HG03558 (cell line): Measurements from ENCODE around the gene RP2.

Experiments
- ATAC-seq: cut with Tn5 transposase; IDR thresholded peaks from one replicate; pipeline ENCODE4 v1.9.1; 2021; ENCODE audit warnings: moderate number of reproducible peaks; ENCODE audit not compliant: unreplicated experiment; ENCODE audit errors: extremely low read depth

RP2 gene

DNA sequence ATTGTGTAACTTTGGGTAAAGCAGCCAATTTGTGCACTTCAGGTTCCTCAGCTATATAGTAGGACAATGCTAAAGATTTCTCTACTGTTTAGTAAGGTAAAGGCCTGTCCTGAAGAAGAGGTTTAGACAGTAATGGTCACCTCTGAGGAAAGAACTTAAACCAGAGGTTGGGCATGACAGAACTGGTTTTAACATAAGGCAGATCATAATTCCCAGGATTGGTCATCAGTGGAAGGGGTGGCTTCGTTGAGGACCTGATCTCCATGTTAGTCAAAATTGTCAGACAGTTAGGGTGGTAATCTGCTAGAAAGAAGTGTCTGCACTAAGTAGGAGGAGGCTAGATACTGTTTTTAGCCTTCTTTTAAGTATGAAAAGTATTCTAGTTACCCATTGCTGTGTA lies 4.1 kb downstream of the RP2 start:
- ATAC-seq: no peak

DNA sequence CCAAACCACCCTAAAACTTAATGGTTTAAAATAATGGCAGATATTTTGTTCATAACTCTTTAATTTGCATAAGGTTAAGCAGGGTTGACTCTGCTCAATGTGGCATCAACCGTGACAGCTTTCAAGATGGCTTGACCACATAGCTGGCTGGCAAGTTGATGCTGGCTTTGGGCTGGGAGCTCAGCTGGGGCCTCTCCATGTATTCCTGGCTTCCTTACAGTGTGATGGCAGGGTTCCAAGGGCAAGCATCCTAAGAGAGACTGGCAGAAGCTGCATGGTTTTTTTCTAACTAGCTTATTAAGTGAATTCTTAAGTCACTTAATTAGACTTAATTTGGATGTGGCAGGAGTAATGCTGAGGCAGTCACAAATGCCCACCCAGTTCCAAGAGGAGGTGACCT lies 4.5 kb downstream of the RP2 start:
- no peak for ATAC-seq

- no peak for ATAC-seq
Measured at GRCh38 chrX:46844913-46845312, 8.1 kb downstream of the RP2 start.

DNA sequence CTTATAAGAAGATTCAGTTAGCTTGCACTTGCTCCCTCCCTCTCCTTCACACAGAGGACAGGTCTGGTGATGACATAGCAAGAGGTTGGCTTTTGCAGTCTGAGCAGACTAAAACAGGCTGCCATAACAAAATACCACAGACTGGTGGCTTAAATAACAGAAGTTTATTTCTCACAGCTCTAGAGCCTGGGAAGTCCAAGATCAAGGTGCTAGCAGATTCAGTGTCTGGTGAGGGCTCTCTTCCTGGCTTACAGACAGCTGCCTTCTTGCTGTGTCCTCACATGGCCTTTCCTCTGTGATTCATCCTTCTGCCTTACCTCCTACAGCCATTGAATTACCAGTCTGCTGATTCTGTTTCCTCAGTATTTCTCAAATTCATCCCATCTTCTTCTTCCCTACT lies 13.1 kb downstream of the RP2 start:
- ATAC-seq: no peak

DNA sequence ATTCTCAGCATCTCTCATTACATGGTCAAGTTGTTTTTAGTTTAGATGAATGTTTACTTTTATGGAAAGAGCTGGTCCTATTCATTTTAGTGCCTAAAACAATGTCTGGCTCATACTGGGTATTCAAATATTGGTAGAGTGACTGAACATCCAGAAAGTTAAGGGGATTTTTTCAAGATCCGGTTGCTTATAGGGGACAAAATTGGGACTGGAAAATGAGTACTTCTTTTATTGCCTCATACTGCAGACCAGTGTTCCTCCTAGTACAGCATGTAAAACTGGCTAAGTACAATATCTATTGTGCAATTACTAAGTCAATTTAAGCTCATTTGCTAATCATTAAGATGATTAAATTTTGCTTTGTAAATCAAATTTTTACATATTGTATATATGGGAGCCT lies 13.9 kb downstream of the RP2 start:
- no peak for ATAC-seq

- no peak for ATAC-seq
Measured at GRCh38 chrX:46856483-46856882, 19.6 kb downstream of the RP2 start.

- ATAC-seq: no peak
Measured at GRCh38 chrX:46860557-46860956, 23.7 kb downstream of the RP2 start.

- ATAC-seq: no peak
Measured at GRCh38 chrX:46863072-46863471, 26.2 kb downstream of the RP2 start.

DNA sequence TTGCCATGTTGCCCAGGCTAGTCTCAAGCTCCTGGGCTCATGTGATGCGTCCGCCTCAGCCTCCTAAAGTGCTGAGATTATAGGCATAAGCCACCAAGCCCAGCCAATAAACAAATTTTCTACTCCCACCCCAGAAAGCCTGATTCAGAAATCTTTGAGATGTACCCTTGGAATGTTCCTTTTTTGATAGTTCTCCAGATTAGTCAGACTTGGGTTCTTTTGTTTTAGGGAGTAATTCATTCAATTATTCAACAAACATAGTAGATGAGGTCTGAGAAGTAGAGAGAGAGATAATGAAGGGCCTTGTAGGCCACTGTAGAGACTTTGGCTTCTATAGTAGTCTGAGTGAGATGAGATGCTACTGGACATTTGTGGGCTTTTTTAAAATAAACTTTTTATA lies 27.8 kb downstream of the RP2 start:
- no peak for ATAC-seq

DNA sequence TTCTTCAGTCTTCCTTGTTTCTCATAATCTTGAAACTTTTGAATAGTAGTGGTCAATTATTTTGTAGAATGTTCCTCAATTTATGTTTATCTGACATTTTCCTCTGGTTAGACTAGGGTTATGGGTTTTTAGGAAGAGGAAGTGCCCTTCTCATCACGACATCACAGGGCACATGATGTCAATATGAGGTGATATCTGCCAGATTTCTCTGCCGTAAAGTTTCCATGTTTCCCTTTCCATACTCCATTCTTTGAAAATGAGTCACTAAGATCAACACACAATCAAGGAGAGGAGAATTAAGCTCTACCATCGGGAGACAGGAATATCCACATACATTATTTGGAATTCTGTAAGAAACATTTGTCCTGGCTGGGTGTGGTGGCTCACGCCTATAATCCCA lies 28.4 kb downstream of the RP2 start:
- no peak for ATAC-seq

DNA sequence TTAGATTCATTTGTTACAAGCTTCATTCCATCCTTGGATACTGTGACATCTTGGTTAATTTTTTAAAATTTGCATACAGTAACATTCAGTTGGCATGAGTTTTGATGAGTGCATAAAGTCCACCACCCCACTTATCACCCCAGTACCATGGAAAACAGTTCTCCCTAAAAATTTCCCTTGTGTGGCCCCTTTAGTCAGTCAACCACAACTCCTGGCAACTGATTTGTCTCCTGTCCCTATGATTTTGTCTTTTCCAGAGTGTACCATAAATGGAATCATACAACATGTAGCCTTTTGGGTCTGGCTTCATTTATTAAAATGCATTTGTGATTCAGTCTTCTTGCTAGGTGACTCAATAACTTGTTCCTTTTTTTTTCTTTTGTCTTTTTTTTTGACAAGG lies 29.9 kb downstream of the RP2 start:
- no peak for ATAC-seq

DNA sequence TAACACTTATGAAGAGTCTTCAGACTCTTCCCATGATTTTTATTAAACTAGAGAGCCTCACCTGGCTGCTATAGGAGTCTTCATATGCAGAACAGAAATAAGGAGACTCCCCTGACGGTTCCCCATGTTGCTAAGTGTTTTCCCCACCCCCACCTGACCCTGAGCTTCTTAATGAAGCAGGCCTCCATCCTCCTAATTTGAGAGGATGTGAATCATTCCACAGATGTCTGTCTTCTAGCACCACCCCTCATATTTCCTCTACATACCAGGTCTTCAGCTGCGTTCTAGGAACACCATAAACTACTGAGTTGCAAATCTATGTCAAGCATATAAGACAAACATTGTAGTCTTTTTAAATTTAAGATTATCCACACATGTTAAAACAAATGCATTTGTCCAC lies 36.9 kb downstream of the RP2 start:
- ATAC-seq: no peak

DNA sequence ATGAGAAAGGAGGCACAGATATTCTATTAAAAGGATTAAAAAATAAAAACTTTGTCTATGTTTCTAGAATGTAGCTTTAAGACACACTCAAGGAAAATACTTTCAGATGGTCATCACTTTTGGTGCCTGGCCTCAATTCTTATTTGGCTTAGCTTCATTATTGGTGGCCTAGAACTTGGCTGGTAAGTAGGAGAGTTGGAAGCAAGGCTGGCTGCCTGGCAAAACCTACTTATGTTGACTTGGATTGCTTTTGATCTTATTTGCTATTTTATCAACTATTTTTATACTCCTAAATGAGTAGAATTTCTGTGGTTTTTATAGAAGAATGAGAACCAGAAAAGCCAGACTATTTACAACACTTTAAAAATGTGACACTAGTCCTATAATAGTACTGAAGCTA lies 40.1 kb downstream of the RP2 start:
- no peak for ATAC-seq

DNA sequence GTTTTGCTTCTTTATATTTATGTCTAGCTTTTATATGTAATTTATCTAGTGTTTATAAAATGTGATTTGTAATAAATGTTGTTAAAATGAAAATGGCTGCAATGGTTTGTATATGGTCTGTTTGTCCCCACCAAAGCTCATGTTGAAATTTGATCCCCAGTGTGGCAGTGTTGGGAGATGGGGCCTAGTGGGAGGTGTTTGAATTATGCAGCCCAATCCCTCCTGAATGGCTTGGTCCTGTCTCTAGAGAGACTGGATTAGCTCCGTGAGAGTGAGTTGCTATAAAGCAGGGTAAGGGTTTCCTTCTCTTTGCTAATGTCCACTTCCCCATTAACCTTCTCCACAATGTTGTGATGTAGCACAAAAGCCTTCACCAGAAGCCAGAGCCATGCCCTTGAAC lies 45.4 kb downstream of the RP2 start:
- no peak for ATAC-seq

- no peak for ATAC-seq
Measured at GRCh38 chrX:46884799-46885198, 48.0 kb downstream of the RP2 start.

DNA sequence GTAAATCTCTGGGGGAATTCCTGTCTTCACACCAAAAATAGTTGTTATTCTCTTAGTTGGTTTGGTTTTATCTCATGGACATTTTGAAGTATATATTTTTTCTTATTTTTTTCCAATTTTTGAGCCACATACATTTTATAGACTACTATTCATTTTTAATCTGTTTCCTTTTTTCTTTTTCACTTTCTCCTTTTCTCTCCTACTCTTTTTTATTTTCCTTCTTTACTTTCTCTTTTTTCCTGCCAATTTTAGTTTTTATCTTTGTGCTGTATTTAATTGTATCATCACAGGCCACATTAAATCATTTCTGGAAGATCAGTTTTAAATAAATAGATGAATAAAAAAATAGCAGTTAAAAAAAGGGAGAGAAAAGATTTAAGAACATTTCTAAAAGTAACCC lies 61.4 kb downstream of the RP2 start:
- ATAC-seq: no peak

GRCh38 chrX:46903458-46904242 lies 66.8 kb downstream of the RP2 start:
- ATAC-seq: peak; percentile 70

DNA sequence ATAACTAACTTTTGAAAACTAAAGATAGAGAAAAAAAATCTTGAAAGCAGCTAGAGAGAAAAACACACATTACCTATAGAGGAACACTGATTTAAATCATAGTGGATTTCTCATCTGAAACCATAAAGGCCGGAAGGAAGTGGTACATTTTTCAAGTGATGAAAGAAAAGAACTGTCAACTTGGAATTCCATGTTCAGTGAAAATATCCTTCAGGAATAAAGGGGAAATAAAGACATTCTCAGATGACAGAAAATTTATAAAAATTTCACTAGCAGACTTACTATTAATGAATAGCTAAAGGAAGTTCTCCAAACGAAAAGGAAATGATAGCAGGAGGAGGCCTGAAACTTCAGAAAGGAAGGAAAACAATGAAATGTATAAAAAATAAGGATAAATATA lies 67.8 kb downstream of the RP2 start:
- no peak for ATAC-seq

GRCh38 chrX:46910415-46910814 lies 73.6 kb downstream of the RP2 start:
- no peak for ATAC-seq

DNA sequence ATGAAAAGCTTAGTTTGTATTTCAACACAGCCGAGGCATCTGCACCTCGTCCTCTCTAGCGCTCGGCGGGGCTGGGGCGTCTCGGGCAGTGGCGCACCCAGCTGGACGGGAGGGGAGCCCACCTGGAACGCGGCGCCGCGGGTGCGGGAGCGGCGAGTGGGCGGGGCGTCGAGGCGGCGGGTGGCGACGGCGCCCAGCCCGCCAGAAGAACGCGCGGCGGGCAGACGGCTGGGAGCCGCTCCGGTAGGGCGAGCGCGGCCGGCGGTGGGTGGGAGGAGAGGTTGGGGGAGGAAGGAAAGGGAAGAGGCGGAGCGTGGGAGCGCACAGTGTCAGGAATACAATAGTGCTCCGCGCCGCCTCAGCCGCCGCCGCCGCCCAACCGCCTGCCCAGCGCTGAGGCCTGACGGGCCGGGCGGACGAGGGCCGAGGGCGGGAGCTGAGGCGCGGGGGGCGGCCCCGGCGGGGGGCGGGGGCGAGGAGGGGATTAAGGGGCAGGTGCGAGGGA lies 75.3 kb downstream of the RP2 start, which contains the start of gene JADE3:
JADE3 (plus strand) TSS at position 324 of the 505 bp plus-strand sequence. CDS start 72,474 bp downstream, outside the sequence.
- ATAC-seq: no peak

DNA sequence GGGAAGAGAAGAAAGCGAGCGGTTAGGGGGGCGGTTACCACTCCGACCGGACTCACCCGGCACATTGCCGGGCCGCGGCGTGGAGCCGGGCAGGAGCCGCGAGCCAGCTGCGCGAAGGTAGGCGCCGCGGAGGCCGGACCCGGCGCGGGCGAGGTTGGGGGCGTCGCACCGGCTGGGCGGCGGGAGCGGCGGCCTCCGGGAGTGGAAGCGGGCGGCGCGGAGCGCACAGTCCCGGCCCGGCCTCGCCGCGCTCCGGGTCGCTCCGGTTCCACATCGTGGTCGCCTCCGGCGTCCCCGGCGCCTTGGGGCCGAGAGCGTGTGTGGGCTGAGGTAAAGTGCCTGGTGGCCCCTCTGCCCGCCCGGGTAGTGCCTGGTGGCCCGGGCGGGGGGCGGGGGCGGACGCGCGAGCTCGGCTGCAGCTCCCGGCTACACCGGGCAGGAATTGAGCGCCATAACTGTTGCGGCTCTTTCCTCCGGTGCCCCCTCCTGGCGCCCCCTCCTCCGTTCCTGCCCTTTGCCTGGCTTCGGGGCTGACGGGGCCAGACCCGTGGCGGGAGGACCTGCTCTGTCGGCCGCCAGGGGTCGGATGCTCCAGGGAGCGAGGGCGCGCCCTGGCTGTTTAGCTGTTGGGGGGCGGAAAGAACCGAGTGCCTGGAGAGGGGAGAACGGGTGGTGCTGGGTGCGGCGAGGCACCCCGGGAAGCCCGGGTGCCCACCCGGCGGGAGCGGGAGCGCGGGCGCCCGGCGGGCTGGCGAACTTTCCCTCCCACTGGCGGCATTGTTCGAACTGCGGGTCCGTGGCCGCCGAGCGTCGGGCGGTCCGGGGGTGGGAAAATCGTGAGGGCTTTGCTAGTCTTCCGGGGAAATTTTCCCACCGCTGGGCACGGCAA lies 76.0 kb downstream of the RP2 start:
- no peak for ATAC-seq
